PC-9 (cell line): ENCODE measurements around the gene ADAM21. TPM values are rescaled to one million over a fixed set of nuclear protein-coding genes. Genes with fewer than 3 reads are reported as not detected.

Experiments used
- BruUV-seq: library from RNA; stranded (reverse); fragments of 400-500 nt; replicated peaks from 2 replicates; lab custom pipeline; 2021; lab: Mats Ljungman, UMichigan
- CTCF ChIA-PET: fragments of 300-600 bp; sonication (Branson Sonifier 250); formaldehyde crosslinking; loops from one replicate; lab custom pipeline; 2022; ENCODE audit warnings: antibody characterized with exemption; lab: Charles Lee
- POLR2A ChIA-PET: fragments of 300-600 bp; sonication (Branson Sonifier 250); formaldehyde crosslinking; loops from one replicate; lab custom pipeline; 2022; ENCODE audit warnings: antibody characterized with exemption; ENCODE audit not compliant: unreplicated experiment; lab: Charles Lee
- DNase-seq, 2 experiments: peaks; one replicate each; pipeline versions ENCODE4 v3.0.0 to v3.0.0-alpha.2; 2015 to 2022; ENCODE audit warnings: mixed read lengths in 1 of 2
- H2AFZ ChIP-seq: fragments of 200-600 bp; sonication (generic); 2 replicates; pipeline ENCODE4 v1.8.1; 2017; ENCODE audit warnings: antibody characterized with exemption
- H3F3A ChIP-seq: fragments of 200-600 bp; sonication (generic); 2 replicates; pipeline ENCODE4 v1.8.1; 2017; ENCODE audit warnings: antibody characterized with exemption, mild to moderate bottlenecking, low read depth; ENCODE audit not compliant: insufficient read depth
- H3K27ac ChIP-seq: fragments of 200-600 bp; sonication (generic); 2 replicates; pipeline ENCODE4 v1.6.1; 2016; ENCODE audit warnings: mixed run types
- H3K27me3 ChIP-seq: fragments of 200-600 bp; sonication (generic); 2 replicates; pipeline ENCODE4 v1.6.1; 2016; ENCODE audit warnings: low read depth, mixed run types; ENCODE audit not compliant: insufficient read depth
- H3K36me3 ChIP-seq: fragments of 200-600 bp; sonication (generic); 2 replicates; pipeline ENCODE4 v1.6.1; 2016; ENCODE audit warnings: low read depth, mixed run types
- H3K4me1 ChIP-seq: fragments of 200-600 bp; sonication (generic); replicated peaks from 2 replicates; pipeline ENCODE4 v1.6.1; 2016; ENCODE audit warnings: mixed run types; ENCODE audit not compliant: insufficient read depth
- H3K4me2 ChIP-seq: fragments of 200-600 bp; sonication (generic); 2 replicates; pipeline ENCODE4 v1.6.1; 2017; ENCODE audit warnings: mixed run types
- H3K4me3 ChIP-seq: fragments of 200-600 bp; sonication (generic); 2 replicates; pipeline ENCODE4 v1.6.1; 2016; ENCODE audit warnings: mixed run types
- H3K79me2 ChIP-seq: fragments of 200-600 bp; sonication (generic); 2 replicates; pipeline ENCODE4 v1.6.1; 2017; ENCODE audit warnings: low read depth, mixed run types
- H3K9me2 ChIP-seq: fragments of 200-600 bp; sonication (generic); 2 replicates; pipeline ENCODE4 v1.8.1; 2017; ENCODE audit warnings: mild to moderate bottlenecking; ENCODE audit not compliant: insufficient read depth
- H3K9me3 ChIP-seq: fragments of 200-600 bp; sonication (generic); 2 replicates; pipeline ENCODE4 v1.8.1; 2016; ENCODE audit warnings: low read depth; ENCODE audit not compliant: insufficient read depth
- H4K20me1 ChIP-seq: fragments of 200-600 bp; sonication (generic); 2 replicates; pipeline ENCODE4 v1.8.1; 2017; ENCODE audit not compliant: insufficient read depth
- EZH2 ChIP-seq: fragments of 200-600 bp; sonication (generic); IDR thresholded peaks from 2 replicates; pipeline ENCODE4 v1.8.0; 2017; ENCODE audit warnings: antibody characterized with exemption, low read depth
- intact Hi-C: fragments of 100-400 bp; cut with micrococcal nuclease; formaldehyde crosslinking; loops from one replicate; pipeline ENCODE4 v1.10.0; 2022; ENCODE audit not compliant: unreplicated experiment
- total RNA-seq: library from RNA; stranded (reverse); gene quantifications from 2 replicates; pipeline ENCODE4 v1.2.3, GENCODE V29; 2021
- TF ChIP-seq, protein P1 (sequence below): fragments of 200-600 bp; sonication (generic); conservative IDR thresholded peaks from 2 replicates; pipeline ENCODE4 v1.6.1; 2017; ENCODE audit warnings: mixed run types, antibody characterized with exemption, mild to moderate bottlenecking, moderate library complexity

ADAM21 gene
- total RNA-seq, 1 experiment from 2014 or later, result not detected

DNA sequence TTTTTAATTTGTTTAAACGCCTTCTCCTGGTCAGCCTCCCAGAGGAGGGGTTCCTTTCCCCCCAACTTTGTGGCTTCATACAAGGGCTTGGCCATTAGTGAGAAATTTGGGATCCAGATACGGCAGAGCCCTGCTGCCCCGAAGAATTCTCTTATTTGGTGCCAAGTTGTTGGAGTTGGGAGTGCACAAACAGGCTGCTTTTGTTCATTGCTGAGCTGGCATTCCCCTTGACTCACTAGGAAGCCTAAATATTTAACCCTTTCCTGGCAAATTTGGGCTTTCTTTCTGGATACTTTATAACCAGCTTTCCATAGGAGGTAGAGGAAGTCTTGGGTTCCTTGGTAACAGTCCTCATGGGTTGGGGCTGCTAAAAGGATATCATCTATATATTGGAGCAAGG lies 10.3 kb upstream of the ADAM21 start:
- Histone ChIP-seq H3K4me3 (no peak overlapping the region), H3K79me2 (no peaks in the 10 kb centered on the region), H3K27ac (no peak overlapping the region), H3K36me3 (no peaks in the 10 kb centered on the region), H3F3A (no peaks in the 10 kb centered on the region), H3K4me2 (no peak overlapping the region), H3K27me3 (peaks cover 19% of the 10 kb centered on the region; the same call in 1 of the 2 replicates), H3K4me1 (no peaks in the 10 kb centered on the region), H4K20me1 (no peaks in the 10 kb centered on the region), H3K9me2 (no peaks in the 10 kb centered on the region), H2AFZ (no peak overlapping the region), H3K9me3 (peaks cover 21% of the 10 kb centered on the region)
- ChIA-PET POLR2A (interaction anchor here (0.7 kb wide), 1 partner anchor 94 kb away, joined by 3 read pairs; no protein-coding TSS in a partner anchor), CTCF (no interaction called here)
- peak in 1 of 2 experiments; percentile 20 for DNase-seq
- intact Hi-C loops, result no loop called here
- no TSS peak for BruUV-seq
- TF ChIP-seq, protein P1, sequence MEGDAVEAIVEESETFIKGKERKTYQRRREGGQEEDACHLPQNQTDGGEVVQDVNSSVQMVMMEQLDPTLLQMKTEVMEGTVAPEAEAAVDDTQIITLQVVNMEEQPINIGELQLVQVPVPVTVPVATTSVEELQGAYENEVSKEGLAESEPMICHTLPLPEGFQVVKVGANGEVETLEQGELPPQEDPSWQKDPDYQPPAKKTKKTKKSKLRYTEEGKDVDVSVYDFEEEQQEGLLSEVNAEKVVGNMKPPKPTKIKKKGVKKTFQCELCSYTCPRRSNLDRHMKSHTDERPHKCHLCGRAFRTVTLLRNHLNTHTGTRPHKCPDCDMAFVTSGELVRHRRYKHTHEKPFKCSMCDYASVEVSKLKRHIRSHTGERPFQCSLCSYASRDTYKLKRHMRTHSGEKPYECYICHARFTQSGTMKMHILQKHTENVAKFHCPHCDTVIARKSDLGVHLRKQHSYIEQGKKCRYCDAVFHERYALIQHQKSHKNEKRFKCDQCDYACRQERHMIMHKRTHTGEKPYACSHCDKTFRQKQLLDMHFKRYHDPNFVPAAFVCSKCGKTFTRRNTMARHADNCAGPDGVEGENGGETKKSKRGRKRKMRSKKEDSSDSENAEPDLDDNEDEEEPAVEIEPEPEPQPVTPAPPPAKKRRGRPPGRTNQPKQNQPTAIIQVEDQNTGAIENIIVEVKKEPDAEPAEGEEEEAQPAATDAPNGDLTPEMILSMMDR, result no peak
- no peak for TF ChIP-seq EZH2

DNA sequence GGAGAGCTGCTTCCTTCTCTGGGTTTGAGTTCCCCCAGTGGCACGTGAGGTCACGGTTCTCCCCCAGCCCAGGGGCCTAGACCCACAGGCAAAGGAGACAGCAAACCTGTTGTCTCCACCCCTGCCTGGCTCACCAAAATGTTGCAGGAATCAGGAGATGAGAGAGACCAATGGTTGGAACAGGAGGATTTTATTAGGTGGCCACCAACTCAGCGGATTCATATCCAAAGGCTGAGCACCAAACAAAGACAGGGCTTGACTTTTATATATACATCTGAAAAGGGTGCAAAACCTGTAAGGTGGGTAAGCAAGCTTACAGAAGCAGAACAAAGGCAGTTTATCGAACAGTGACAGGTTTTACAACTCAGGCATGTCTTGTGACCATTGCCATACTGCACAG lies 9.2 kb upstream of the ADAM21 start:
- peaks cover 16% of the 10 kb centered on the region for H3K9me3 ChIP-seq
- H2AFZ ChIP-seq, result no peak overlapping the region
- no peaks in the 10 kb centered on the region for H3F3A ChIP-seq
- no peak overlapping the region for H3K4me2 ChIP-seq
- no TSS peak for BruUV-seq
- H3K79me2 ChIP-seq, result no peaks in the 10 kb centered on the region
- no peaks in the 10 kb centered on the region for H3K4me1 ChIP-seq
- DNase-seq, result peak in 1 of 2 experiments; percentile 27
- ChIA-PET CTCF (no interaction called here), POLR2A (no interaction called here)
- H3K9me2 ChIP-seq, result no peaks in the 10 kb centered on the region
- no peaks in the 10 kb centered on the region for H4K20me1 ChIP-seq
- H3K4me3 ChIP-seq, result no peak overlapping the region
- TF ChIP-seq, protein P1, result no peak
- no peak for TF ChIP-seq EZH2
- no peaks in the 10 kb centered on the region for H3K36me3 ChIP-seq
- H3K27ac ChIP-seq, result no peak overlapping the region
- H3K27me3 ChIP-seq, result peaks cover 19% of the 10 kb centered on the region; the same call in 1 of the 2 replicates
- intact Hi-C loops, result no loop called here

DNA sequence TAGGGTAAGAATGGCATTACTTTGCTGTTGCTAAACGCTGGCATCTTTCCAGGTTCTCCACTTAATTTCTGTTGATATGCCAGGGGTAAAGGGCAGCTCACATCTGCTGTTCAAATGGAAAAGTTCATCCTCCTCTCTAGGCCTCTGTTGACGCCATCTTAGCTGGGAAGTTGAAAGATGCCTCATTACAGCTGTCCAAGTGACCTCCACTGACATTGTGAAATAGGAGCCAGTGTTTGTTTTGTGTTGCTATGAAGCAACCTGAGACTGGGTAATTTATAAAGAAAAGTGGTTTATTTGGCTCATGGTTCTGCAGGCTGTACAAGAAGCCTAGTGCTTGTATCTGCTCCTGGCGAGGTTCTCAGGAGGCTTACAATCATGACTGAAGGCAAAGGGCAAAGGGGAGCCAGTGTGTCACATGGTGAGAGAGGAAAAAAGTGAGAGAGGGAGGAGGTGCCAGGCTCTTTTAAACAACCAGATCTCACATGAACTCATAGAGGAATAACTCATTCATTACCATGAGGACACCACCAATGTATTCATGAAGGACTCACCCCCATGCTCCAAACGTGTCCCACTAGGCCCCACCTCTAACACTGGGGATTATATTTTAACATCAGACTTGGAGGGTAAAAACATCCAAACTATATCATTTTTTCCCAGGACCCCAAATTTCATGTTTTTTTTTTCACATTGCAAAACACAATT lies 3.2 kb upstream of the ADAM21 start:
- no peaks in the 10 kb centered on the region for H3K9me3 ChIP-seq
- no peaks in the 10 kb centered on the region for H3F3A ChIP-seq
- no peaks in the 10 kb centered on the region for H3K36me3 ChIP-seq
- no peaks in the 10 kb centered on the region for H4K20me1 ChIP-seq
- no peaks in the 10 kb centered on the region for H3K9me2 ChIP-seq
- no peaks in the 10 kb centered on the region for H3K79me2 ChIP-seq
- no peak overlapping the region for H2AFZ ChIP-seq
- TF ChIP-seq, protein P1, result no peak
- no peak for TF ChIP-seq EZH2
- intact Hi-C loops, result no loop called here
- ChIA-PET CTCF (no interaction called here), POLR2A (no interaction called here)
- H3K4me2 ChIP-seq, result no peak overlapping the region
- no peaks in the 10 kb centered on the region for H3K4me1 ChIP-seq
- BruUV-seq, result no TSS peak
- no peak overlapping the region for H3K27ac ChIP-seq
- H3K4me3 ChIP-seq, result no peak overlapping the region
- DNase-seq, result peak in 1 of 2 experiments; percentile 60
- H3K27me3 ChIP-seq, result no peaks in the 10 kb centered on the region
